Calu3 (cell line): Measurements from ENCODE around the gene DYDC1. TPM values are rescaled to one million over a fixed set of nuclear protein-coding genes. Genes with fewer than 3 reads are reported as not detected.

Experiments
- BruUV-seq: library from RNA; stranded (reverse); fragments of 400-500 nt; replicated peaks from 2 replicates; lab custom pipeline; 2021; lab: Mats Ljungman, UMichigan
- CTCF ChIA-PET: fragments of 300-600 bp; sonication (Branson Sonifier 250); formaldehyde crosslinking; loops from one replicate; lab custom pipeline; 2022; ENCODE audit warnings: antibody characterized with exemption; lab: Charles Lee
- DNase-seq: peaks from one replicate; pipeline ENCODE4 v3.0.0; 2022
- H3K27ac Mint-ChIP-seq: one replicate; pipeline ENCODE4 v1.8.0; 2022; ENCODE audit warnings: mixed read lengths; ENCODE audit not compliant: unreplicated experiment
- H3K27me3 Mint-ChIP-seq: one replicate; pipeline ENCODE4 v1.8.0; 2022; ENCODE audit warnings: mixed read lengths; ENCODE audit not compliant: unreplicated experiment
- H3K36me3 Mint-ChIP-seq: one replicate; pipeline ENCODE4 v1.8.0; 2022; ENCODE audit warnings: mild to moderate bottlenecking, moderate library complexity, mixed read lengths; ENCODE audit not compliant: insufficient read depth, unreplicated experiment
- H3K4me1 Mint-ChIP-seq: one replicate; pipeline ENCODE4 v1.8.0; 2022; ENCODE audit warnings: mild to moderate bottlenecking, low read depth, mixed read lengths; ENCODE audit not compliant: unreplicated experiment
- H3K4me3 Mint-ChIP-seq: one replicate; pipeline ENCODE4 v1.8.0; 2022; ENCODE audit warnings: mild to moderate bottlenecking, low read depth, moderate library complexity, mixed read lengths; ENCODE audit not compliant: unreplicated experiment
- H3K9me3 Mint-ChIP-seq: one replicate; pipeline ENCODE4 v1.8.0; 2022; ENCODE audit warnings: low read depth, mixed read lengths; ENCODE audit not compliant: unreplicated experiment
- CTCF ChIP-seq: fragments of 200-600 bp; IDR thresholded peaks from one replicate; pipeline ENCODE4 v1.8.0; 2022; ENCODE audit warnings: antibody characterized with exemption; ENCODE audit not compliant: unreplicated experiment
- intact Hi-C: fragments of 100-400 bp; cut with micrococcal nuclease; formaldehyde crosslinking; loops from one replicate; pipeline ENCODE4 v1.10.0; 2022; ENCODE audit not compliant: unreplicated experiment
- total RNA-seq: library from RNA; stranded (reverse); gene quantifications from 2 replicates; pipeline ENCODE4 v1.2.3, GENCODE V29; 2022

Gene DYDC1
- total RNA-seq, 1 experiment from 2014 or later = not detected

GRCh38 chr10:80288849-80289248, 67.7 kb downstream of the DYDC1 start:
- TF ChIP-seq CTCF = no peak
- intact Hi-C loops = no loop called here
- Mint-ChIP-seq H3K36me3 (no peaks in the 10 kb centered on the region), H3K4me1 (no peaks in the 10 kb centered on the region), H3K27ac (no peak overlapping the region), H3K4me3 (no peak overlapping the region), H3K9me3 (no peaks in the 10 kb centered on the region), H3K27me3 (peaks cover 93% of the 10 kb centered on the region)
- no peak for DNase-seq
- CTCF ChIA-PET = interaction anchor here (0.5 to 0.6 kb wide), 2 partner anchors 9 to 102 kb away, joined by 4 to 5 read pairs; no protein-coding TSS in a partner anchor
- no TSS peak for BruUV-seq

Other genes with a start within 250 kb of the DYDC1 start
- gene PLAC9, start 224.0 kb downstream of the DYDC1 start, total RNA-seq = not detected in 2 replicates
- gene ANXA11, start 151.2 kb downstream of the DYDC1 start, total RNA-seq = 835 and 846 TPM in 2 replicates
- gene MAT1A, start 67.1 kb downstream of the DYDC1 start, total RNA-seq = not detected in 2 replicates
- gene DYDC2, start within 50 bp of the DYDC1 start, total RNA-seq = not detected in 2 replicates
- gene PRXL2A, start 51.8 kb upstream of the DYDC1 start, total RNA-seq = 61.4 and 67.2 TPM in 2 replicates
- 98.6 and 116 TPM in 2 replicates for gene TSPAN14, start 97.6 kb upstream of the DYDC1 start, total RNA-seq
- gene SH2D4B, start 181.1 kb upstream of the DYDC1 start, total RNA-seq = 0.24 TPM in 1 of 2 replicates, not detected in the other